HEK293 (cell line): ENCODE results near the gene CD79A.

Experiments
- ZBTB21 ChIP-seq: fragments of 450-650 bp; formaldehyde crosslinking; IDR thresholded peaks from 2 replicates; pipeline ENCODE4 v1.5.1; 2017; ENCODE audit warnings: missing biosample characterization, missing genetic modification characterization
- ZBTB7A ChIP-seq: fragments of 450-650 bp; formaldehyde crosslinking; IDR thresholded peaks from 2 replicates; pipeline ENCODE4 v1.5.1; 2016; ENCODE audit warnings: low read depth, missing biosample characterization, missing genetic modification characterization
- ZNF423 ChIP-seq: fragments of 450-650 bp; formaldehyde crosslinking; IDR thresholded peaks from 2 replicates; pipeline ENCODE4 v1.5.1; 2016; ENCODE audit warnings: missing biosample characterization, missing genetic modification characterization
- TF ChIP-seq, protein P1 (sequence below): fragments of 450-650 bp; formaldehyde crosslinking; IDR thresholded peaks from 2 replicates; pipeline ENCODE4 v1.5.1; 2016; ENCODE audit warnings: missing biosample characterization, missing genetic modification characterization
- TF ChIP-seq, protein P2 (sequence below): sonication (generic); formaldehyde crosslinking; IDR thresholded peaks from 2 replicates; pipeline ENCODE4 v1.8.1; 2022; ENCODE audit warnings: mild to moderate bottlenecking, moderate library complexity, missing genetic modification reagents
- TF ChIP-seq, protein P3 (sequence below): fragments of 450-650 bp; formaldehyde crosslinking; IDR thresholded peaks from 2 replicates; pipeline ENCODE4 v1.5.1; 2016; ENCODE audit warnings: missing biosample characterization, missing genetic modification characterization

DNA sequence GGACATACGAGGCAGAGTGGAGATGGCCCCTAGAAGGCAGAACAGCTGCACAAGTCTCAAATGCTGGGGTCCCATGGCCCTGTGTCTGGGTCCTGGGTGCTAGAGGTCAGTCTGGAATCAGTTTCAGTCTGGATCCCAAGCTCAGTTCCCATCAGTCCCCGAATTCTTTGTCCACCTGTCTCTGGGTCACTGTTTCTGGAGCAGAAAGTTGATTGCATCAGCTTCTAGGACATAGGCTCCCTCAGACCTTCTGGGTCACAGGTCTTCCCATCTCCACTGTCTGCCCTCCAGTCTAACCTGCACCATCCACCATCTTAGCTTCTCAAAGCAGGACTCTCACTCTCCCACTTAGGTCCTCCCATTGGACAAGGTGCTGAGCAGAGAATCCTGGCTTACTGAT is 37.9 kb upstream of the CD79A start:
- TF ChIP-seq, protein P1, sequence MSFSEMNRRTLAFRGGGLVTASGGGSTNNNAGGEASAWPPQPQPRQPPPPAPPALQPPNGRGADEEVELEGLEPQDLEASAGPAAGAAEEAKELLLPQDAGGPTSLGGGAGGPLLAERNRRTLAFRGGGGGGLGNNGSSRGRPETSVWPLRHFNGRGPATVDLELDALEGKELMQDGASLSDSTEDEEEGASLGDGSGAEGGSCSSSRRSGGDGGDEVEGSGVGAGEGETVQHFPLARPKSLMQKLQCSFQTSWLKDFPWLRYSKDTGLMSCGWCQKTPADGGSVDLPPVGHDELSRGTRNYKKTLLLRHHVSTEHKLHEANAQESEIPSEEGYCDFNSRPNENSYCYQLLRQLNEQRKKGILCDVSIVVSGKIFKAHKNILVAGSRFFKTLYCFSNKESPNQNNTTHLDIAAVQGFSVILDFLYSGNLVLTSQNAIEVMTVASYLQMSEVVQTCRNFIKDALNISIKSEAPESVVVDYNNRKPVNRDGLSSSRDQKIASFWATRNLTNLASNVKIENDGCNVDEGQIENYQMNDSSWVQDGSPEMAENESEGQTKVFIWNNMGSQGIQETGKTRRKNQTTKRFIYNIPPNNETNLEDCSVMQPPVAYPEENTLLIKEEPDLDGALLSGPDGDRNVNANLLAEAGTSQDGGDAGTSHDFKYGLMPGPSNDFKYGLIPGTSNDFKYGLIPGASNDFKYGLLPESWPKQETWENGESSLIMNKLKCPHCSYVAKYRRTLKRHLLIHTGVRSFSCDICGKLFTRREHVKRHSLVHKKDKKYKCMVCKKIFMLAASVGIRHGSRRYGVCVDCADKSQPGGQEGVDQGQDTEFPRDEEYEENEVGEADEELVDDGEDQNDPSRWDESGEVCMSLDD (tag by site-specific recombination): no peak
- no peak for TF ChIP-seq ZBTB7A (tag by site-specific recombination)
- TF ChIP-seq, protein P2, sequence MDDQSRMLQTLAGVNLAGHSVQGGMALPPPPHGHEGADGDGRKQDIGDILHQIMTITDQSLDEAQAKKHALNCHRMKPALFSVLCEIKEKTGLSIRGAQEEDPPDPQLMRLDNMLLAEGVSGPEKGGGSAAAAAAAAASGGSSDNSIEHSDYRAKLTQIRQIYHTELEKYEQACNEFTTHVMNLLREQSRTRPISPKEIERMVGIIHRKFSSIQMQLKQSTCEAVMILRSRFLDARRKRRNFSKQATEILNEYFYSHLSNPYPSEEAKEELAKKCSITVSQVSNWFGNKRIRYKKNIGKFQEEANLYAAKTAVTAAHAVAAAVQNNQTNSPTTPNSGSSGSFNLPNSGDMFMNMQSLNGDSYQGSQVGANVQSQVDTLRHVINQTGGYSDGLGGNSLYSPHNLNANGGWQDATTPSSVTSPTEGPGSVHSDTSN: no peak
- no peak for TF ChIP-seq ZBTB21 (tag by site-specific recombination)
- TF ChIP-seq, protein P3, sequence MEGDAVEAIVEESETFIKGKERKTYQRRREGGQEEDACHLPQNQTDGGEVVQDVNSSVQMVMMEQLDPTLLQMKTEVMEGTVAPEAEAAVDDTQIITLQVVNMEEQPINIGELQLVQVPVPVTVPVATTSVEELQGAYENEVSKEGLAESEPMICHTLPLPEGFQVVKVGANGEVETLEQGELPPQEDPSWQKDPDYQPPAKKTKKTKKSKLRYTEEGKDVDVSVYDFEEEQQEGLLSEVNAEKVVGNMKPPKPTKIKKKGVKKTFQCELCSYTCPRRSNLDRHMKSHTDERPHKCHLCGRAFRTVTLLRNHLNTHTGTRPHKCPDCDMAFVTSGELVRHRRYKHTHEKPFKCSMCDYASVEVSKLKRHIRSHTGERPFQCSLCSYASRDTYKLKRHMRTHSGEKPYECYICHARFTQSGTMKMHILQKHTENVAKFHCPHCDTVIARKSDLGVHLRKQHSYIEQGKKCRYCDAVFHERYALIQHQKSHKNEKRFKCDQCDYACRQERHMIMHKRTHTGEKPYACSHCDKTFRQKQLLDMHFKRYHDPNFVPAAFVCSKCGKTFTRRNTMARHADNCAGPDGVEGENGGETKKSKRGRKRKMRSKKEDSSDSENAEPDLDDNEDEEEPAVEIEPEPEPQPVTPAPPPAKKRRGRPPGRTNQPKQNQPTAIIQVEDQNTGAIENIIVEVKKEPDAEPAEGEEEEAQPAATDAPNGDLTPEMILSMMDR (tag by site-specific recombination): no peak
- TF ChIP-seq ZNF423 (tag by site-specific recombination): no peak
